ENCODE data around the gene LRTM2. TPM values are rescaled to one million over a fixed set of nuclear protein-coding genes. Genes with fewer than 3 reads are reported as not detected.

Gene LRTM2
- total RNA-seq, 1 experiment from 2014 or later: 0.07 TPM

GRCh38 chr12:1781772-1782171 is 38.6 kb upstream of the LRTM2 start:
- H4K20me1 ChIP-seq (ENCODE audit: insufficient read depth): no peaks in the 10 kb centered on the region
- peaks cover 18% of the 10 kb centered on the region for H3K79me2 ChIP-seq (ENCODE audit: insufficient read depth, low read length)
- no peak overlapping the region for H2AFZ ChIP-seq (ENCODE audit: low read depth, low read length, poor library complexity, severe bottlenecking)
- H3K27me3 ChIP-seq (ENCODE audit: insufficient read depth, low read length): no peaks in the 10 kb centered on the region
- RAD21 ChIA-PET (ENCODE audit: low non-redundant PET in 1 of 2, low total read pairs in 2 of 2, uncharacterized antibody in 2 of 2, unreplicated experiment in 2 of 2): no interaction called here
- no peak for DNase-seq (ENCODE audit: low read depth, low spot score)
- no peak overlapping the region for H3K4me2 ChIP-seq (ENCODE audit: low read length)
- CTCF ChIA-PET: interaction anchor here (1.4 kb wide), 1 partner anchor 10 kb away, joined by 3 read pairs; no protein-coding TSS in a partner anchor
- H3K4me3 ChIP-seq (replicated peaks in 1 of 2; ENCODE audit: low read depth in 1 of 2, low read length in 2 of 2): no peak overlapping the region
- intact Hi-C loops (cut with micrococcal nuclease): no loop called here
- H3K9me2 ChIP-seq (ENCODE audit: insufficient read depth): no peaks in the 10 kb centered on the region
- no peak for ATAC-seq
- no peak overlapping the region for H3K9ac ChIP-seq (ENCODE audit: low read length)
- no peak overlapping the region for H3K27ac ChIP-seq (ENCODE audit: low read depth, low read length)
- no peak for TF ChIP-seq EZH2phosphoT487 (IDR thresholded peaks at IDR 0.05; ENCODE audit: borderline replicate concordance)
- no peak for TF ChIP-seq ELF1 (IDR thresholded peaks at IDR 0.05; ENCODE audit: borderline replicate concordance, low read depth)
- TF ChIP-seq JUND (IDR thresholded peaks at IDR 0.05): no peak
- no peak for TF ChIP-seq RAD21 (IDR thresholded peaks at IDR 0.05; ENCODE audit: low read depth)
- TF ChIP-seq CEBPB (IDR thresholded peaks at IDR 0.05; ENCODE audit: low read depth): no peak
- TF ChIP-seq ZNF274 (IDR thresholded peaks at IDR 0.05; ENCODE audit: low read depth, low read length): no peak
- no peak for TF ChIP-seq MAX (IDR thresholded peaks at IDR 0.05)
- TF ChIP-seq ZBTB33 (IDR thresholded peaks at IDR 0.05; ENCODE audit: extremely low read depth, insufficient replicate concordance, low read length): no peak
- no TSS peak for BruUV-seq (replicated peaks)
- POLR2A ChIA-PET: no interaction called here
- no peaks in the 10 kb centered on the region for H3K9me3 ChIP-seq (ENCODE audit: control insufficient read depth in 1 of 2, insufficient read depth in 1 of 2, low read depth in 1 of 2, low read length in 2 of 2)
- peaks cover 9 to 18% of the 10 kb centered on the region in 2 experiments for H3K36me3 ChIP-seq (ENCODE audit: control insufficient read depth in 1 of 2, insufficient read depth in 2 of 2, low read length in 2 of 2)
- no peaks in the 10 kb centered on the region for H3K4me1 ChIP-seq (ENCODE audit: control insufficient read depth in 1 of 2, insufficient read depth in 2 of 2, low read length in 2 of 2)

GRCh38 chr12:1782215-1782614 is 38.1 kb upstream of the LRTM2 start:
- no peak for ATAC-seq
- peaks cover 9 to 18% of the 10 kb centered on the region in 2 experiments for H3K36me3 ChIP-seq (ENCODE audit: control insufficient read depth in 1 of 2, insufficient read depth in 2 of 2, low read length in 2 of 2)
- BruUV-seq (replicated peaks): no TSS peak
- no peak overlapping the region for H3K4me3 ChIP-seq (replicated peaks in 1 of 2; ENCODE audit: low read depth in 1 of 2, low read length in 2 of 2)
- no peak for TF ChIP-seq ZBTB33 (IDR thresholded peaks at IDR 0.05; ENCODE audit: extremely low read depth, insufficient replicate concordance, low read length)
- no peak for TF ChIP-seq CBX3 (IDR thresholded peaks at IDR 0.05; ENCODE audit: low read depth)
- TF ChIP-seq TCF7L2 (IDR thresholded peaks at IDR 0.05; ENCODE audit: borderline replicate concordance, extremely low read depth, insufficient read depth, insufficient read length): no peak
- no peak for TF ChIP-seq CTCF (IDR thresholded peaks at IDR 0.05 in 2 of 3, conservative IDR thresholded peaks at IDR 0.05 in 1 of 3; ENCODE audit: borderline replicate concordance in 1 of 3, insufficient read depth in 1 of 3, low read depth in 2 of 3, low read length in 2 of 3)
- no peak for TF ChIP-seq POLR2AphosphoS5 (IDR thresholded peaks at IDR 0.05; ENCODE audit: low read depth, low read length)
- no peak for TF ChIP-seq ELF1 (IDR thresholded peaks at IDR 0.05; ENCODE audit: borderline replicate concordance, low read depth)
- no peak for TF ChIP-seq SRF (IDR thresholded peaks at IDR 0.05; ENCODE audit: low read depth)
- no peak overlapping the region for H3K9ac ChIP-seq (ENCODE audit: low read length)
- no peak overlapping the region for H2AFZ ChIP-seq (ENCODE audit: low read depth, low read length, poor library complexity, severe bottlenecking)
- POLR2A ChIA-PET: no interaction called here
- CTCF ChIA-PET: interaction anchor here (1.4 kb wide), 1 partner anchor 9 kb away, joined by 3 read pairs; no protein-coding TSS in a partner anchor
- no peaks in the 10 kb centered on the region for H3K9me3 ChIP-seq (ENCODE audit: control insufficient read depth in 1 of 2, insufficient read depth in 1 of 2, low read depth in 1 of 2, low read length in 2 of 2)
- H3K79me2 ChIP-seq (ENCODE audit: insufficient read depth, low read length): peaks cover 17% of the 10 kb centered on the region
- intact Hi-C loops (cut with micrococcal nuclease): no loop called here
- no peaks in the 10 kb centered on the region for H3K4me1 ChIP-seq (ENCODE audit: control insufficient read depth in 1 of 2, insufficient read depth in 2 of 2, low read length in 2 of 2)
- H3K4me2 ChIP-seq (ENCODE audit: low read length): no peak overlapping the region
- no peak for DNase-seq (ENCODE audit: low read depth, low spot score)
- H3K9me2 ChIP-seq (ENCODE audit: insufficient read depth): no peaks in the 10 kb centered on the region
- H3K27me3 ChIP-seq (ENCODE audit: insufficient read depth, low read length): no peaks in the 10 kb centered on the region
- RAD21 ChIA-PET (ENCODE audit: low non-redundant PET in 1 of 2, low total read pairs in 2 of 2, uncharacterized antibody in 2 of 2, unreplicated experiment in 2 of 2): no interaction called here
- H4K20me1 ChIP-seq (ENCODE audit: insufficient read depth): no peaks in the 10 kb centered on the region
- no peak overlapping the region for H3K27ac ChIP-seq (ENCODE audit: low read depth, low read length)
